ENCODE data around the gene STH.

DNA sequence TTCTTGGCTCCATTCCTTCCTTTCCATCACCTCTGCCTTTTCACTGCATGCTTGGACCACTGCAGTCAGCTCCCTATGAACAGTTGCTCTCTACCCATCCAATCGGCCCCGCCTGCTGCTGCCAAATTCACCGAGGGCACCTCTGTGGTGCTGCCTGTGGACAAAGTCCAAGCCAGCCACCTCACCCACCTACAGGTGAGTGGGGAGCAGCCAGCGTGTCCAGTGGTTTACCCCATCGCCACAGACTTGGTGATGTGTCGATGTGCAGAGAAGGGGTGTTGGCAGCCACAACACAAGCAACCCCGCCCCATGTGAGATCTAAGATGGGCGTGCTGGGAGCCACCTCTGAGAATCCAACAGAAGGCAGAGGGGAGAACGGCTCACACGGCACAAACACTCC lies 43.7 kb upstream of the STH start:
- TF ChIP-seq EZH2 (IDR thresholded peaks at IDR 0.05; ENCODE audit: low read length): no peak
- TF ChIP-seq, protein P1, sequence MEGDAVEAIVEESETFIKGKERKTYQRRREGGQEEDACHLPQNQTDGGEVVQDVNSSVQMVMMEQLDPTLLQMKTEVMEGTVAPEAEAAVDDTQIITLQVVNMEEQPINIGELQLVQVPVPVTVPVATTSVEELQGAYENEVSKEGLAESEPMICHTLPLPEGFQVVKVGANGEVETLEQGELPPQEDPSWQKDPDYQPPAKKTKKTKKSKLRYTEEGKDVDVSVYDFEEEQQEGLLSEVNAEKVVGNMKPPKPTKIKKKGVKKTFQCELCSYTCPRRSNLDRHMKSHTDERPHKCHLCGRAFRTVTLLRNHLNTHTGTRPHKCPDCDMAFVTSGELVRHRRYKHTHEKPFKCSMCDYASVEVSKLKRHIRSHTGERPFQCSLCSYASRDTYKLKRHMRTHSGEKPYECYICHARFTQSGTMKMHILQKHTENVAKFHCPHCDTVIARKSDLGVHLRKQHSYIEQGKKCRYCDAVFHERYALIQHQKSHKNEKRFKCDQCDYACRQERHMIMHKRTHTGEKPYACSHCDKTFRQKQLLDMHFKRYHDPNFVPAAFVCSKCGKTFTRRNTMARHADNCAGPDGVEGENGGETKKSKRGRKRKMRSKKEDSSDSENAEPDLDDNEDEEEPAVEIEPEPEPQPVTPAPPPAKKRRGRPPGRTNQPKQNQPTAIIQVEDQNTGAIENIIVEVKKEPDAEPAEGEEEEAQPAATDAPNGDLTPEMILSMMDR (optimal IDR thresholded peaks at IDR 0.05 in 1 of 3, IDR thresholded peaks at IDR 0.05 in 1 of 3, conservative IDR thresholded peaks at IDR 0.05 in 1 of 3; ENCODE audit: extremely low read depth in 1 of 3, insufficient read depth in 2 of 3, low read length in 3 of 3): no peak
